ENCODE results near the gene LRCOL1.
A peak's percentile ranks its signal among the peaks of the same experiment; 100 is the strongest.
"Not testable (repeated sequence)": the region's sequence is repeated elsewhere in the genome, so short reads cannot be mapped to it uniquely, and the experiment has no call there.

LRCOL1 gene

GRCh38 chr12:132600048-132601032, 10.0 kb downstream of the LRCOL1 start:
- DNase-seq, result peak; percentile 38 to 40

- not testable (repeated sequence) for DNase-seq
Measured at GRCh38 chr12:132599502-132599901, 10.9 kb downstream of the LRCOL1 start.

DNA sequence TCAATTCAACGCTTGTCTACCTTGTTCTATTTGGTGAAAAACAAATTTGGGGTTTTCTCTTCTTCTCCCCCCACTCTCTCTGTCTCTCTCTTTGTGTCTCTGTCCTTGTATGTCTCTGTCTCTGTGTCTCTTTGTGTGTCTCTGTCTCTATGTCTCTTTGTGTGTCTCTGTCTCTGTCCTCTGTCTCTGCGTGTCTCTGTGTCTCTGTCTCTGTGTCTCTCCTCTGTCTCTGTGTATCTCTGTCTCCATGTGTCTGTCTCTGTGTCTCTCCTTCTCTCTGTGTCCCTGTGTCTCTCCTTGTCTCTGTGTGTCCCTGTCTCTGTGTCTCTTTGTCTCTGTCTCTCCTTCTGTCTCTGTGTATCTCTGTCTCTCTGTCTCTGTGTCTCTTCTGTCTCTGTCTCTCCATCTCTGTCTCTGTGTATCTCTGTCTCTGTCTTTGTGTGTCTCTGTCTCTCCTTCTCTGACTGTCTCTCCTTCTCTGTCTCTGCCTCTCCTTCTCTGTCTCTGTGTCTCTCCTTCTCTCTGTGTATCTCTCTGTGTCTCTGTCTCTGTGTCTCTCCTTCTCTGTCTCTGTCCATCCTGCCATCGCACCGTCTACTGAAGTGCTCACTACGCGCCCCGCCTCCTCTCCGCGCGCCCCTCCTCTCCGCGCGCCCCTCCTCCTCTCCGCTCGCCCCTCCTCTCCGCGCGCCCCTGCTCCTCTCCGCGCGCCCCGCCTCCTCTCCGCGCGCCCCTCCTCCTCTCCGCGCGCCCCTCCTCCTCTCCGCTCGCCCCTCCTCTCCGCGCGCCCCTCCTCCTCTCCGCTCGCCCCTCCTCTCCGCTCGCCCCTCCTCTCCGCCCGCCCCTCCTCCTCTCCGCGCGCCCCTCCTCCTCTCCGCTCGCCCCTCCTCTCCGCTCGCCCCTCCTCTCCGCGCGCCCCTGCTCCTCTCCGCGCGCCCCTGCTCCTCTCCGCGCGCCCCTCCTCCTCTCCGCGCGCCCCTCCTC, 12.8 kb downstream of the LRCOL1 start:
- DNase-seq, result peak; percentile 24 to 63

GRCh38 chr12:132596016-132596415, 14.4 kb downstream of the LRCOL1 start:
- no peak for DNase-seq

DNA sequence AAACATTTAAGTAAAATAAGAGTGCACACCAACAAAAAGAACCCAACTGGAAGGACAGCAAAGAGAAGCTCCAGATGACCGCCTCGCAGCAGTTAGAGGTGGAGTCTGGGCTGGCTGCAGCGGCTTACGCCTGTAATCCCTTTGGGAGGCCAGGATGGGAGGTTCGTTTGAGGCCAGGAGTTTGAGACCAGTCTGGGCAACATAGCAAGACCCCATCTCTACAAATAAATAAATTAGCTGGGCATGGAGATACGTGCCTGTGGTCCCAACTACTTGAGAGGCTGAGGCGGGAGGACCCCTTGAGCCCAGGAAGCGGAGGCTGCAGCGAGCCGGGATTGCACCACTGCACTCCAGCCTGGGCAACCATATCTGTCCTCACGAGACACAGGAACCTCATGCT, 15.2 kb downstream of the LRCOL1 start:
- no peak for DNase-seq

DNA sequence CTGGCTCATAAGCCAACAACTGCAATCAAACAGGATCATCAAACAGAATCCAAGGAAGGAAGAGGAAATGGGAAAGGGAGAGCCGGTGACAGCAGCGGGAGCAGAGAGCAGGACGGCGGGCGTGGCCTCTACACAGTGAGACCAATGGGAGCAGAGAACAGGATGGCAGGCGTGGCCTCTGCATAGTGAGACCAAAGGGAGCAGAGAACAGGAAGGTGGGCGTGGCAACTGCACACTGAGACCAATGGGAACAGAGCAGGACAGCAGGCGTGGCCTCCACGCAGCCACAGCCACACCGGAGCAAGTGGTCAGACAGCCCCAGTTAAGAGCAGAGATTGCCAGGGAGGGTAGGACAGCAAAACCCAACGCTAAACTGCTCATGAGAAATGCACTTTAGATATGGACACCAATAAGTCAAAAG, 16.4 kb downstream of the LRCOL1 start:
- DNase-seq, result peak; percentile 8 to 9

DNA sequence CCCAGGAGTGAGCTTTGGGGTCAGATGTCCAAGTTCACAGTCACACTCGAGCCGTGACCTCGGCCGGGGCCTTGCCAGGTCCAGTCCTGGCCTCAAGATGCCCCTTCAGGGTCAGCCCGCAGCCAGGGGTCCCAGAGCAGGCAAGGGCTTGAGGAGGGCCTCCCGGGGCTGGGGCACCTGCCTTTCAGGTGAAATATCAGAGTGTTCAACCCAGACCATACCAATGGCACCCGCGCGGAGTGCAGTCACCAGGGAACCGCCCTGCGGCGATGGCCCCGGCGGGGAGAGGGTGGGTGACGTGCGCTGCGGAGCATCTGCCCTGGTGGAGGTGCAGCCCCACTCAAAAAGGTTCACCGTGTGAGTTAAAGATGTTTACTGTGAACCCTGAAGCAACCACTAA, 16.9 kb downstream of the LRCOL1 start:
- DNase-seq, result no peak

GRCh38 chr12:132593071-132593470, 17.3 kb downstream of the LRCOL1 start:
- no peak for DNase-seq

DNA sequence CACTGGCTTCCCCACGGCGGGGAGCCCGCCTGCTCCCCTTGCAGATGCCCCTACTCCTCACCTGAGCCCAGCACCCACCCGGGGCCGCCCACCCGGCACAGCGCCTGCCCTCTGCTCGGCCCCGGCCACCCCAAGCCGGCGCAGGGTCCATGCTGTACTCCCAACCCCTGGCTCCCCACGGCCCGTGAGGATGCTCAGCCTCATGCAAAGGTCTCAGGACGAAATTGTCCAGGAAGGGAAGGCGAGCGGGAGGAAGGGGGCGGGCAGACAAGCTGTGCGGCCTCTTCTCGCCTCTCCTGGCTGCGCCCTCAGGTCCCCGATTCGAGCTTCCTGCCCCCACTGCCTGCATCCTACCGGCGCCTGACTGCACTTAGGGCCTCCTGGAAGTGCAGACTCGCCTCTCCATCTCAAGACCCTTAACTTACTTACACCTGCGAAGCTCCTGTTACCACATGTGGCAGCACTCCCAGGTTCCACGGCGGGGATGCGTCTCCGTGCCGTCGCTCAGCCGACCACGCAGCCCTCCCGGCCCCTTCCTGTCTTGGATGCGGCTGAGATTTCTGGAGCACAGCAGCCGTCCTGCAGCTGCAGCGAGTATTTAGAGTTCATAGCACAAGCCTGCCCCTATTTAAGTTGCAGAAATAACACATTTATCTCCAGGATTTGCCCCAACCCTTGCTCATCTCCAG, 18.0 kb downstream of the LRCOL1 start:
- DNase-seq, result no peak

DNA sequence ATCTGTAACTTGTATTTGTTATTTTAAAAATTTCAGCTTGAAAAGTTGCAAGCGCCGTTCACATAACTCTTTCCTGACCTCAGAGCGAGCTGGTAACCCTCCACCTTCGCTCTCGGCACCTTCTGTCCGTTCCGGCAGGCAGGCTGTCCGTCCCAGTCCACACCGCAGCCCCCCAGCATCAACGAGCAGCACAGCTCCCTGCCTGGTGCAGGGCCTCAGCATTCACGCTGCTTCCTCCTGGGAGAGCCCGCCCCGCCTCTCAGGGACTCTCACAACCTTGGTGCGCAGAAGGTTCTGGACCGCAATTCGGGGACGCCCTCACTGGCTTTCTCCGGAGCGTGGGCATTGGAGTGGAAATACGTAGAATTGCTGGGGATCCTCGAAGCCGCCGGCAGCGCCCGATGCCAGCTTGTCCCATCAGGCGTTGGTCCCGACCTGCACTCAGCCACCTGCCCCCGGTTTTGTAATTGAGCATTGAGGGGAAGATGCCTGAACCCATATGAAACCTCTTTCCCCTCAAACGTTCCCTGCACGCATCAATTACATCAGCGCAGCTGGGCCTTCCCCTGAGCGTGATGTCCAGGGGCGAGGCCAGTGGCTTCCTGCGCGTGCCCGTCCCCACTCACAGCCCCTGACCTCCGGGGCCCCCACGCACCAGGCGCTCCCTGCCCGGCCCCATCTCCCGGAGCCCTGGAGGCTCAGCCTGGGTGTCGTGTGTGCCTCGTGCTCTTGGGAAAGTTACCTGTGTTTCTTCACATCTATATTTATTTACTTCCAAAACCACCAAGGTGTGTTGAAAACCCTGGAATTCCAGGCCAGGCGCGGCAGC, 19.1 kb downstream of the LRCOL1 start:
- DNase-seq, result no peak

- no peak for DNase-seq
Measured at GRCh38 chr12:132588821-132589669, 21.3 kb downstream of the LRCOL1 start.

- no peak for DNase-seq
Measured at GRCh38 chr12:132588319-132588718, 22.1 kb downstream of the LRCOL1 start.

DNA sequence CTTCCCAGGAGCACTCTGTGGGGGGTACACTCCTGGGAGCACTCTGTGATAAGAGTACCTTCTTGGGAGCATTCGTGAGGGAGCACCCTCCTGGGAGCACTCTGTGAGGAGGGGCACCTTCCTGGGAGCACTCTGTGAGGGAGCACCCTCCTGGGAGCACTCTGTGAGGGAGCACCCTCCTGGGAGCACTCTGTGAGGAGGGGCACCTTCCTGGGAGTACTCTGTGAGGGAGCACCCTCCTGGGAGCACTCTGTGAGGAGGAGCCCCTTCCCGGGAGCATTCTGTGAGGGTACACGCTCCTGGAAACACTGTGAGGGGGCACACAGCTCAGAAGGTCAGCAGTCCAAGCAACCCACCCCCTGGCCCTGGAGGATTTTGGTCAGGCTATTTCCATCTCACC, 22.6 kb downstream of the LRCOL1 start:
- DNase-seq, result no peak

- DNase-seq, result no peak
Measured at GRCh38 chr12:132586929-132587328, 23.5 kb downstream of the LRCOL1 start.

DNA sequence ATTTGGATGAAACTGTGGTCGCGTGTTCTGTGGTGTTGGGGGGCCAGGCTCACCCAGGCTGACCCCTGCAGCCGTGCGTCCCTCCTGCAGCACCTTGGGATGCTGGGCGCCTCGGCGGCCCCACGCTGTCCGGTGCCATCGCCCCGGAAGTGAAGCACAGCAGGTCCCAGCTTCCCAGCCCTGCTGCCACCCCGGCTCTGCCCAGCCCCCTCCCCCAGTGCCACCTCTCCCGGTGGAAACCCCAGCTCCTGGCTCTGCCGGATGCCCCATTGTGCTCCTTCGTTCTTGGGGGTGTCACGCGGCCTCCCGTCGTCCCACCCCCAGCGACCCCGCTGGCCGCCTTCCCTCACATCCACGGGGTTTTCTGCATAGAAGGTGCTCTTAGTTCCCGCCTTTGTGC, 25.2 kb downstream of the LRCOL1 start:
- no peak for DNase-seq

- no peak for DNase-seq
Measured at GRCh38 chr12:132584429-132584828, 26.0 kb downstream of the LRCOL1 start.

DNA sequence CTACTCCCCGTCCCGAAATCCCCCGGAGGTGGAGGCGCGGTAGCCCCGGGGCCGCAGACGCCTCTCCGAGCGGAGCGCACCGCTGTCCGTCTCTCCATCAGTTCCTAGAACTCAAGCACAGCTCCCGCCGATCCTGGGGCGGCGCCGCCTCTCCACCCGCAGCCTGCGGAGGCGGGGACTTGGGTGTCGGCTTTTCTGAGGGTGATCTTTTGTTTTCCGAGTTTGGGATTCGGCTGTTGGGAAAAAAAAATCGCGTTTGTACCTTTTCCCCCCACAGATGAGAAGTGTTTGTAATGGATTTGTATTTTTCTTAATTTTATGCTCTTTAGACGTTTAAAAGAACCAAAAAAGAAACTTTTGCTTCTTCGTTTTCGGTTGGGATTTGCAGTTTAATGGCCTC, 26.6 kb downstream of the LRCOL1 start:
- DNase-seq, result no peak

DNA sequence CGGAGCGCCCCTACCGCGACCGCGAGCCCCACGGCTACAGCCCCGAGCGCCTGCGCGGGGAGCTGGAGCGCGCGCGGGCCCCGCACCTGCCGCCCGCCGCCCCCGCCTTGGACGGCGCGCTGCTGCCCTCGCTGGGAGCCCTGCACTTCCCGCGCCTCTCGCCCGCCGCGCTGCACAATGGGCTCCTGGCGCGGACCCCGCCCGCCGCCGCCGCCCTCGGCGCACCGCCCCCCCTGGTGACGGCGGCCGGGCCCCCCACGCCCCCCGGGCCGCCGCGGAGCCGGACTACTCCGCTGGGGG, 27.0 kb downstream of the LRCOL1 start:
- DNase-seq, result no peak

DNA sequence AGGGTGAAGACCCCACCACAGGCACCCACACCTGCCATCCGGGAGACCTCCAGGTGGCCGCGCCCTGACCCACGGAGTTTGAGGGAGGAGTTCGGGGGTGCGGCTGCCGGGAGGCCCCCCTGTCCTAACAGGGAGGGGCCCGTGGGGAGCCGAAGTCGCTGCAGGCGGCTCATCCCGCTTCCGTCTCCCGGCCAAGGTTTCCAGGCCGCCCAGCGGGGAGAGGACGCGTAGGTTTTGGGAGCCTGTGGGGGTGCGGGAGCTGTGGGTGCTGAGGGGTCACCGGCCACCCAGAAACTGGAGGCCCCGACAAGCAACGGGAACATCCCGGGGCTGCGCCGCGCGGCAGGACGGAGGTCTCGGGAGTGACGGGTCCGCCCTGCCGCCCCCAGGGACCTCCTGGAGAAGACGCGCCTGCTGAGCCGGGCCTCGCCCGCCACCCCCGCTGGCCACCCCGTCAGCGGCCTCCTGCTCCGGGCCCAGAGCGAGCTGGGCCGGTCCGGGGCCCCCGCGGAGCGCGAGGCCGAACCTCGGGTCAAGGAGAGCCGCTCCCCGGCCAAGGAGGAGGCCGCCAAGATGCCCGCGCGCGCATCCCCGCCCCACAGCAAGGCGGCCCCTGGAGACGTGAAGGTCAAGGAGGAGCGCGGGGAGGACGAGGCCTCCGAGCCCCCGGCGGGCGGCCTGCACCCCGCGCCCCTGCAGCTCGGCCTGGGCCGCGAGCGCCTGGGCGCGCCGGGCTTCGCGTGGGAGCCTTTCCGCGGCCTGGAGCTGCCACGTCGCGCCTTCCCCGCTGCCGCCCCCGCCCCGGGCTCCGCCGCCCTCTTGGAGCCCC, 27.6 kb downstream of the LRCOL1 start:
- DNase-seq, result no peak

DNA sequence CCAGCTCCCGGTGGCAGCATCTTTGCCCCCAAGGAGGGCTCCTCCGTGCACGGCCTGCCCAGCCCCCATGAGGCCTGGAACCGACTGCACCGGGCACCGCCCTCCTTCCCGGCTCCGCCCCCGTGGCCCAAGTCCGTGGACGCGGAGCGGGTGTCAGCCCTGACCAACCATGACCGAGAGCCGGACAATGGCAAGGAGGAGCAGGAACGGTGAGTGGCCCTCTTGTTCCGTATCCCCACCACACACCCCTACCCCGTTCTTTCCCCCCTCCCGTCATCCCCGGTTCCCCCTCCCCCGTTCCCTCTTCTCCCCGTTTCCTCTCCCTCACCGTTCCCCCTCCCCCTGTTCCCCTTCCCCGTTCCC, 28.3 kb downstream of the LRCOL1 start:
- no peak for DNase-seq

Measured in CD4-positive, alpha-beta T cell treated with Interferon alpha-2 for 1 hour (primary cell).